Nucleus accumbens (tissue), 56 donors: Measurements from ENCODE around the gene SPINK8.
"Not testable (repeated sequence)": the region's sequence is repeated elsewhere in the genome, so short reads cannot be mapped to it uniquely, and the experiment has no call there.

Experiments used
- DNase-seq, 56 donors: peaks; one replicate each; lab custom pipeline; 2025; lab: John Stamatoyannopoulos, UW

Gene SPINK8

DNA sequence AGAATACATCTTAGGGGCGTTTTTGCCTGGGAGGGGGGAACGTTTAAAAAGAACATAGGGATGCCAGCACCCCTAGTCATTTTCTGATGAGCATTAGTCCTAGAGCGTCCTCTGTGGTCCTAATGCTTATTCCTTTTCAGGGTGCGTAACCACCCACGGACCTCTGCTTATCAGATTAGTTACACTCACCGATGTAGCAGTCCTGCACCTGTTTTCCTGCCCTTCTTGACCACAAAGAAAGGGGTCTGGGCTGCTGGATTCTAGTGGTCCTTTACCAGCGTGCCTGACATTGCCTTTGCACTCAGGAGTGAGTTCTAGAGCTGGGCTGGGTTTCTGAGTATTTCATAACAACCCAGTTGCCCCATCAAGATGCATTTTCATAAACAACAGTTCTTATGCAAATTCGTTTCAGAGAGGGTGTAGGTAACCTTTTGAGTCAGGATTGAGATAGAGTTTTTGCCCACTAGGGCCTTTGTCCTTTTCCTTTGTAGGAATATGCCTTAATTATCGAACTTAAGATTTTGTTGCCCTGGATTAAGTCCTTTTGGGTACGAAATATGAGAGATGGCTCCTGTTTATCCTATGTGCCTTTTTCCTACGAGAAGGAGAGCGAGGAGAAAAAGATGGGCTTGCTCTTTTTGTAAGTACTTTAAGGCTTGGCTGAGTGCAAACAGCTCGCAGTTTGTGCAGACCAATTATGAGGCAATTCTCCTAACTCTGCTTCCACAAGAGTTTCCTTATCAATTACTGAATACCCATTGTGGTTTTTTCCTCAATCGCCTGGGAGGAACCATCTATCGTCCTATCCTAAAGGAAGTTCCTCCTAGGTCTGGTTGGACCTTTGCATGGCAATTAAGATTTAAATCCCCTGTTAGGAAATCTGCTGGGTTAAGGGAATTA, at the start of gene SPINK8:
Gene SPINK8 (minus strand): TSS at position 316 of the 900 bp plus-strand sequence. CDS start 5,320 bp downstream, outside the sequence.
- DNase-seq: not testable (repeated sequence)

DNA sequence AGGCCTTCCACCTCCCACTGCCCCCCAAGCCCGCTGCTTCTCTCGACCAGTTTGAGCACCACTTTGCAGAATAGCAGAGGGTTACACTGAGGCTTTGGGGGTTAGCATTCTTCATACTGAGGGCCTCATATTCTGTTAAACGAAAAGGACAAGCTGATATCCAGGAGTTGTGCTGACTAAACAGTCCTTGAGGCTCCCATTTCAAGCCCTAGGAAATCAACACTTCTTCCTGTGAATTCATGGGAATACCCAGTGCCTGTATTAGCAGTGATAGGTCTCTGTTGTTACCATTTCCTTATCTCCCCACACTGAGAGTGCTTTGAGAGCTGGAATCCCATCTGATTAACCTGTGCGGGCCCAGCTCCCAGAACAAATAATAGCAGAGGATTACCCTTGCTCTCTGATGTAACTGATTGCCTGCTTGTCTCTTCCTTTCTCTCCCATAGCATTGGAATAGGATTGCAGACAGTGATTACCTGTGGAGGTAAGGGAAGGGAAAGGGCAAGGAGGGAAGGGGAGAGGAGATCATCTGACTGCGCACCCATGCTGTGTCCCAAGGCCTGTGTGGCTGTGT, 39.5 kb upstream of the SPINK8 start:
- DNase-seq: no peak

DNA sequence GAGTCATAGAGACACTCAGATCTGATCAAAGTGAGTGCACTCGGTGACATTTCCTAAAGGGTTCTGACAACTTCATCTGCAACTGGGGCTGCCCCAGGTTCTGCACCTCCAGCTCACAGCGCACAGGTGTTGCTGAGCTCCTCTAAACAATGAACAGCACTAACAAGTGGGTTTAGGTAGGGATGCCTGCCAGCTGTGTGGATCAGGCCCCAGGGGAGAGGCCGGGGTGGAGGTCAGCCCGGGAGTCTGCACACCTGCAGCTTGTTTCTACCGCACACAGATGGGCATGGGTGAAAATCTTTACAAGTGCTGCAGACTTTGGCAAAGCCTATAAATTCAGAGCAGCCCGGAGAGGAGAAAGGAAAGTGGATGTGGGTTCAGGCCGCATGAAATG, 38.9 kb upstream of the SPINK8 start:
- no peak for DNase-seq

DNA sequence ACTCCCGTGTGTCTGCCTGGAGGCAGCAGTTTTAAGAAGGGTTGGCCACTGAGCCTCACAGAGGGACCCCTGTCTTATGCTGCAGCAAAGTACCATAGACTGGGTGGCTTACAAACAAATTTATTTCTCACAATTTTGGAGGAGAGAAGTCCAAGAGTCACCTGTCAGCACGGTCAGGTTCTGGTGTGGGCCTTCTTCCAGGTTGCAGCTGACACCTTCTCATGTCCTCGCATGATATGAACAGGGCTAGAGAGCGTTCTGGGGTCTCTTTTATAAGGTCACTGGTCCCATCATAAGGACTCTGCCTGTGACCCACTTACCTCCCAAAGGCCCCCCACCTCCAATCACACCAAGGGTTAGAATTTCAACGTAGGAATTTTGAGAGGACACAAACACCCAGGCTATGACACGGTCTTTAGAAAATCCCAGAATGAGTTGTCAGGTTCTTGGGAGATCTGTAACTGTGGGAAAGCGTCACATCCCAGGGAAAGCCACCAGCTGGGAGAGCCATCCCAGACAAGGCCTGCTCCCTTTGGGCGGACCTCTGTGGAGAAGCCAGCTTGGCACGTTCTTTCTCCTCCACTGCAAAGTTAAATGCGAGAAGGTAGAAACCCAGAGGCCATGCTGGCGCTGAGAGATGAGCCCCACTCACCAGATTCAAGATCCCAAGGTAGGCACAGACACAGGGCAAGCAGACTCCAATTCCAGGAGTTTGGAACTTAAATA, 38.4 kb upstream of the SPINK8 start, which contains the start of gene FBXW12:
Gene FBXW12 (plus strand): TSS at position 569 of the 726 bp plus-strand sequence. CDS start 549 bp downstream, outside the sequence.
- no peak for DNase-seq

DNA sequence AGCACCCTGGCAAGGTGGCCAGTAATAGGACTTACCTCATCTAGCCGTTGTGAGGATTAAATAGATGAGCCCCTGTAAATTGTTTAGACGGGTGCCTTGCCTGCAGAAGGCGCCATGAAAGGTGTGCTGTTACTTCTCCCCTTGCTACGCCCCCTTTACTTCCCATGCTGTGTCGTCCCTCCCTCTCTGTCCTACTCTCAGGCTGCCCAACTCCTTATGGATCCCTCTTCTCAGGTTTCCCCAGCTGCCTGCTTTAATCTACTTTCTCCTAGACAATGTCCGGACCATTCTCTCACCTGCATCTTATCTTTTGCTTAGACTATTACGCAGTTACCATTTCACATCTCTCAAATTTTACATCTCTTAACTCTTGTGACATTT, 36.9 kb upstream of the SPINK8 start:
- no peak for DNase-seq

DNA sequence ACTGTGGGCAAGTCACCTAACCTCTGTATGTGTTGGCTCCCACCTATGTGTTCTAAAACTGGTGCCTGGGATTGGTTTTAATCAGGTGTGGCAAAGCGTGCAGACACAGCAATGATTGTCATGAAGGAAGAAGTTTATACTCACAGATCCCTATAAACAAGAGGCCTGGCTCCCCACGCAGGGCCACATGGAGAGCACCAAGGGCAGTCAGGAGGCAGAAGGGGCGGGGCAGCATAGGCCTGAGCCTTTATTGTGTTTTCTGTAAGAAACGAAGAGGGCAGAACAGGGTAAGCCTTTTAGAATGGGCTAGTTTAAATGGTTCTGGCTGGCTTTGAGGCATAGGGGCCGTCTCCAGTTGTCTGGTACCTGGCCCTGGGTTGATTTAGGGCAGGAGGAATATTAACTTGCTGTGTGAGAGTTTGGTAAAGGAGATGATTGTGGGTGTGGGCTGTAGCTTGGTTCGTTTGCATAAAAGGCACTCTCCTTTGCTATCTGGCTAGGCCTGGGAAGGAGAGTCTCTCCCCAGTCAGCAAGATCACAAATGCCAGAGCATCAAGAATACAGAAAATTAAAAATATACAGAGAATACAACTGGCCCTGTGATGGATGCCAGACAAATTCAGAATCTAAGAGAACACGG, 36.4 kb upstream of the SPINK8 start:
- DNase-seq: no peak

DNA sequence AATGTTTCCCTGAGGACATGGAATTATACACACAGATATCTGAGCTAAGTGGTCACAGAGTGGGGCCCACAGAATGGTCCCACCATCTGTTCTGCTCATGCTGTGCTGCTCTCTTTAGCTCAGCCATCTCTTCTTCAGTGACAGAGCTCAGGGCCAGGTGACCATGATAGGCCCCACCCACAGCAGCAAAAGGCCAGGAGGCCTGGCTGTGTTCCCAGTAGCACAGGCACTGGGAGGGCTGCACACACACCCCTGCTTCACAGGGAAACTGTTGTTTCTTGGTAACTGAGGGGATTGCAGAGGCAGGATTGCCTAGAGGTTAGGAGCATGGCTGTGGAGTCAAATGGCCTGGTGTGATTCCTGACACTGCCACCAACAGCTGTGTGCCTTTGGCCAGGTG, 33.7 kb upstream of the SPINK8 start:
- DNase-seq: peak in 1 of 56 donors; percentile 6

DNA sequence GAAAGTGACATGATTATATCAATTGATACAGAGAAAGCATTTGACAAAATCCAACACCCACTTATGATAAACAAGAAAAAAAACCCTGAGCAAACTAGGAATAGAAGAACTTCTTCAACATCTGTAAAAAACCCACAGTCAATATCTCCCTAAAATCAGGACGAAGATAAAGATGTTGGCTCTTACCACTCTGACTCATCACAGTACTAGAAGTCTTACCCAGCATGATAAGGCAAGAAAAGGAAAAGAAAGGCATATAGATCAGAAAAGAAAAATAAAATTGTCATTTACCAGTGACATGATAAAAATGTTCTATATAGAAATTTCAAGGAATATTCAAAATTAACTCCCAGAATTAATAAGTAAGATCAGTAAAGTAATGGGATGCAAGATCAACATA, 31.4 kb upstream of the SPINK8 start:
- no peak for DNase-seq

DNA sequence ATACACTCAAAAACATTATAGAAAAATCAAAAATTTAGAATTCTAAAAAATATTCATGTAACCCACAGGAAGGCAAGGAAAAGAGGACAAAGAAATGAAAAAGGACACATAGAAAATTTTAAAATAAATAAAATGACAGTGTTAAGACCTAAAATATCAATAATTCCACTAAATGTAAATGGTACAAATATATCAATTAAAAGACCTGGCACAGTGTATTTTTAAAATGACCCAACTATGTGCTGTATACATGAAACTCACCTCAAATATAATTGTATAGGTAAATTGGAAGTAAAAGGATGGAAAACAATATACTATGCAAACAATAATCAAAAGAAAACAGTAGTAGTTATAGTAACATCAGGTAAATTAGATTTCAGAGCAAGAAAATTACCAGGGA, 28.5 kb upstream of the SPINK8 start:
- no peak for DNase-seq

DNA sequence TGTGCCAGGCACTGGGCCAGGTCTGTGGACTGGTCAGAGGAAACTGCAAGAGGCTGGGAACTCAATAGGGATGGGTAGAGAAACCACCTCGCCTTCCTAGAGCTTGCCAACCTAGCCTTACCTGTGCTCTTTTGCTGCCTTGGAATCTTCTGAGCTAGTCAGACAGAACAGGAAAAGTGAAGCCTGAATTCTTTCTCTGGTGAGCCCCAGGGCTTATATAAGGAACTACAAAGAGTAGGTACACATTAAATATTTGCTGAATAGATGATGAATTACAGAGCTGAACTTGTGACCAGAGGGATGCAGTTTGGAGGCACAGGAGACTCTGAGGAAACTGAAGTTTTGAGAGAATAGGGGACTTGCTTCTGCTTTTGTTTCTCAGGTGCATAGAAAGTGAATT, 23.0 kb upstream of the SPINK8 start:
- DNase-seq: no peak

DNA sequence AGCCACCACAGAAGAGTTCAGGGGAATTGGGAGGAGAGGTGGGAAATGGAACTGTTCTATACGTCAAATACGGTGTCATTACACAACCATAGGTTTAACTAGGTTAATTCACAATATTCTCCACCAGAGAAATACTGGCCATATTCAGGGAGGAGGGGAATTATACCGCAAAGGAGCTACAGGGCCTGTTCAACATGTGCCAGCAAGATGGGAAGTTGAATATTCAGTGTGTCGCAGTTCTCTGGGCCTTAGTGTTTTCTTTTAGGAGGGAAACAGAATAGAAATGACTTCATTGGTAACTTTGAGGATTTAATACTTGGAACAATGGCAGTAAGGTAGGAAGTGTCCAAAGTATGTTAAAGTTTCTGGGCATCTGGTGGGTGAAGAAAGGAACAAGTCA, 20.5 kb upstream of the SPINK8 start:
- no peak for DNase-seq

DNA sequence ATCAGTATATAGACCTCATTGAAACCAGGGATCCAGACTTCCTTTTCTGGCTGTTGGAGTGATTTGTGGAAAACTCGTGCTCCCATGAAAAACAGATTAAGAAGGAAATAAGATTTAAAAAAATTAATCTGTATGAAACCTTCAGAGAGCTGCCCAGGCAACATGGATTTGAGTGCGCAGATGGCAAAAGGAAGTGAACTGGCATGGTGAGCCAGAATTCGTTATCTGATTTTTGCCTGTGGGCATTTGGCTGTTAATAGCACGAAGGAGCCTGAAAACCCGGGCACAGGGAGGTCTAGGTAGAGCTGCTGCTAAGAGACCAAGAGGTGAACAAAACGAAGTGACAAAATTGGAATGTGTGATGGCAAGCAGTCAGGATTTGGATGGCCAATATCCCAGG, 19.1 kb upstream of the SPINK8 start:
- DNase-seq: no peak

DNA sequence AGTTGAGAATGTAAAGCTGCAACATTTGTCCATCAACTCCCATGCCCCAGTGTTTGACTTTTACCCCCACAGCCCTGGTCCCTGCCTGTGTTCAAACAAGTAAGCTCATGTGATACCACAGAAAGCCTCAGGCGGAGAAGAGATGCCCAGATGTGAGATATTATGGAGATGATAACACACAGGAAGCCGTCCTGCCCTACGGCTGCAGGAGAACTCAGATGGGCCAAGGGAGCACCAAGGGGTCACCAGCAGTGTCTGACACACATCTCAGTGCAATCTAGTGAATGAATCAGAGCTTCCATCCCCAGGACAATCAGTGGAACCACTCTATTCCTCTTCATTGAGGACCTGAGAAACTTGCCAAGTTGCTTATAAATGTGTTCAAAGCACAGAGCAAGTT, 14.0 kb upstream of the SPINK8 start:
- no peak for DNase-seq

DNA sequence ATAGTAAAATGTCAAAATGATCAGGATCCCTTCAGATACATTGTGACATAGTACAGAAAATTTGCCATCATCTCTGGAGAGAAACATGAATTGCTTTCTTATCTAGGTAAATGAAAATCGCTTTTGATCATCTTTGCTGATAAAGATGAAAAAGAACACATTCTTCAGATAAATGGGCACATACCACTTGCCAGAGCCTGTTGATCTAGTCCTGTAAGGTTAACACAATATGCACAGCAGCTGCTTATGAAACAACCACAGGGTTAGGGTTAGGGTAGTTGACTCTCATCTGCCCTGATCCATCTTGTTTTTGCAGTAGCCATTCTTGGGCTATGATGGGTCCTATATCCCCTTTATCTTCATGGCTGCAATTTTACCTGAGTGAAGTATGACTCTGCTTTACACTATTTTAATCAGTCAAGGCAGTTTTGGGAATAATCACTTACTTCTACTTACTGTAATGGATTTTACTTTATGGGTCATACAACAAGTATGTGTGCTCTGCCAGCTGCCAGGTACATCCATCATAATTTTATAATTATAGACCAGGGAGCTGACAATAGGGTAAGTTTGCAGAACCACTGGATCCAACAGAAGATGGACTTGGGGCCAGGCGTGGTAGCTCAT, 12.6 kb upstream of the SPINK8 start:
- no peak for DNase-seq

DNA sequence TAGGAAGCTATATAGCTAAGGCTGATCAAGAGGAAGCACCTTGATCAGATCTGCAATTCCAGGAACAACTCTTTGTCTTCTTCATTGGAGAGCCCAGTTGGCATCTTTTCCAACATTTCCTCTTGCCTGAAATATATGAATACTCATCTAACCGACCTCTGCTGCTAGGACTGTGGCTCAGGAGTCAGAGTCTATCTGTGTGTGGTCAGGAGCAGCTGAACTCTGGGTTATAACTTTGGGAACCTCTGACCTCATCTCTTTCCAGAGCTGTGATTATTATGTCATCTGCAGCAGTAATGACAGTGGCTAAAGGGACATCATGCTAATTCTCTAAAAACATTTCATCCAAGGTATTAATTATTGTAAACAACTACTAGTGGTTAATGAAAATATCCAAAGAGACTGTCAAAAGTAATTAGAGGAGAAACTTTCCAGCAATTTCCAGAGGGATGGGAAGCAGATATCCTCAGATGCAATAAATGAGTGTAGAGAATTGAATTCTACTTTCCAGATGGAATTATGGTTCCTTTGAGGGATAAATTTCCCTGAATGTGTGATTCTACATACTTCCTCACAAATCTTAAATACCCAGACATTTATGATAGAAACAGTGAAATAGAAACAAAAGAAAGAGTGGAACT, 11.5 kb upstream of the SPINK8 start:
- DNase-seq: no peak

DNA sequence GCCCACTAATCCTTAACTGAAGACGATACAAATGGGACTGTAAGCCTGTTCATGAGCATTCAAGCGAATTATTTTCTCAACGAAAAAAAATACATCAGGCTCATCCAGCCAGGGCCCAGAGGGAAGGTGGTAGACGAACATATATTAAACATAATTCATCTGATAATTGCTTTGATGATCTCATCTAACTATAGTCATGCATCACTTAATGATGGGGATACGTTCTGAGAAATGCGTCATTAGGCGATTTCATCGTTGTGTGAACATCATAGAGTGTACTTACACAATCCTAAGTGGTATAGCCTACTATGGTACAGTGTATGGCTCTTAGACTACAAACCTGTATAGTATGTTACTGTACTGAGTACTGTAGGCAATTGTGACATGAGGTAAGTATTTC, 10.0 kb upstream of the SPINK8 start:
- DNase-seq: no peak

DNA sequence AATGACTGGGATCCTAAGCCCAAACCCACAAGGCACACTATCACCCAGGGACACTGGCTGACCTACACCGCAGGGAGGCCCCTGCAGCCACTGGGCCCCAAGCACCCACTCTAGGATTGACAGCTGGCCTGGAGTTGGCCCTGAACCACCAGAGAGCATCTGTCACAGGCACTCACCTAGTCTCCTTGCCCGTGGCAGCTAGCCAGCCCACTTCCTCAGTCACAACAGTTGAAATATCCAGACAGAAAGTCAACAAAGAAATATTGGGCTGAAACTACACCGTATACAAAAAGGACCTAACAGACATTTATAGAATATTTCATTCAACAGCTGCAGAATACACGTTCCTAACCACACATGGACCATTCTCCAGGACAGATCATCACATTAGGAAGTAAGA, 5.2 kb upstream of the SPINK8 start:
- no peak for DNase-seq

DNA sequence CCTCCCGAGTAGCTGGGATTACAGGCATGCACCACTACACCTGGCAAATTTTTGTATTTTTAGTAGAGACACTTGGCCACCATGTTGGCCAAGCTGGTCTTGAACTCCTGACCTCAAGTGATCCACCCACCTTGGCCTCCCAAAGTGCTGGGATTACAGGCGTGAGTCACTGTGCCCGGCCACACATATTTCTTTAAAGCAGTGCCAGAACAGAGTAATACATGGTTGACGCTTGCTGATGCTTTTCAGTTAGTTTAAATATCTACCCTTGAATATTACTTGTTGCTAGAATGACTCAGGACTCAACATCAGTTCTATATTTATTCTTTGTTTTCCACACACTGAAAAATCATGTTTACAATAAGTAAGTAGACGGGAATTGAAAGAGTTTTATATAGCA, 4.1 kb upstream of the SPINK8 start:
- not testable (repeated sequence) for DNase-seq

DNA sequence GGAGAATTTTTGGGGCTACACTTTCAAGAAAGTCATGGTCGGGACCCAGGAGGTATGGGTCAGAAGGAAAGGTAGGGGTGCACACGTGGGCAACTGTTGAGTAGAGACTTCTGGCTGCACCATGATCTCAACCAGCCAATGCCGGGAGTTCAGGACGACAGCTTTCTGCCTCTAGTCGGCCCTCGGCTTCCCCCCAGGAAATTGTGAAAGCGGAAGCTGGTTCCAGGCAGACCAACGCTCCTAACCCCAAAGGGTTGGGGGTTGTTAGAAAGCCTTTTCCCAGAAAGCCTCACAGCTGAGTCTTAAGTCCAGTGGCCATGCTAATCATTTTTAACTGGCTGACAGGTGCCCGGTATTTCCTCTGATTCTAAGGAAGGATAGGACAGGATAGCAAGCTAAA, 1.8 kb upstream of the SPINK8 start:
- peak in 2 of 56 donors; percentile 0 to 5 for DNase-seq

DNA sequence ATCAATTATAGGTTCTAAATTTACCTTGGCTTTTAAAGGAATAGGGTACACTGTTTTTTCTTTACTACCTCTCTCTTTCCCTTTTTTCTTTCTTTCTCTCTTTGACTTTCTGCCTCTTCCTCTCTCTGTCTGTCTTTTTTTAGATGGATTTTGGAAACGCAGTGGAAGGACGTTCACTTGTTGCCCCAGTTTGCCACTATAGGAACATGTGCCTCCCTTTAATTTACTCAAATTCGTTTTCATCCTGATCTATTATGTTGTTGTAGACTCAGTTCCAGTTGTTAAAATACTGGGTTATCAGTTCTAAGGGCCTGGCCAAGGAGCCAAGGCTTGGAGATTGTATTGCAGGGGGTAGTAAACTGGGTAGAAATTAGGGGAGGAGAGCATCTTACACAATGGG, 1.1 kb upstream of the SPINK8 start:
- DNase-seq: no peak
